ENCODE measurements around the gene APC.

Gene APC

DNA sequence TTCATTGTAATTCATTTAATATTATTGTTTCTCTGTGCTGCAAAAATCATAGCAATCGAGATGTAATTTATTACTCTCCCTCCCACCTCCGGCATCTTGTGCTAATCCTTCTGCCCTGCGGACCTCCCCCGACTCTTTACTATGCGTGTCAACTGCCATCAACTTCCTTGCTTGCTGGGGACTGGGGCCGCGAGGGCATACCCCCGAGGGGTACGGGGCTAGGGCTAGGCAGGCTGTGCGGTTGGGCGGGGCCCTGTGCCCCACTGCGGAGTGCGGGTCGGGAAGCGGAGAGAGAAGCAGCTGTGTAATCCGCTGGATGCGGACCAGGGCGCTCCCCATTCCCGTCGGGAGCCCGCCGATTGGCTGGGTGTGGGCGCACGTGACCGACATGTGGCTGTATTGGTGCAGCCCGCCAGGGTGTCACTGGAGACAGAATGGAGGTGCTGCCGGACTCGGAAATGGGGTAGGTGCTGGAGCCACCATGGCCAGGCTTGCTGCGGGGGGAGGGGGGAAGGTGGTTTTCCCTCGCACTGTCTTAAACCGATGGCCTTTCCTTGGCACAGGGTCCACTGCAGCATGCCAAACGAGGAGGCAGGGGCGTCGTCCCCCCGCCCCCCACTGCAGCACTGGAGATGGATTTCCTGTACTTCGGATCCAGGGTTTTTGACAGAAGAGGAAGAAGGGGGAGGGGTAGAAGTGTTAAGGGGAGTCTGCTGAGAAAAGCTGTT is at the start of gene APC:
Gene APC, plus strand, starts transcription at position 423 of the 728 bp plus-strand sequence. CDS start 17,006 bp downstream, outside the sequence.
- peak; percentile 51 for DNase-seq (ENCODE audit: low read depth, low spot score)

DNA sequence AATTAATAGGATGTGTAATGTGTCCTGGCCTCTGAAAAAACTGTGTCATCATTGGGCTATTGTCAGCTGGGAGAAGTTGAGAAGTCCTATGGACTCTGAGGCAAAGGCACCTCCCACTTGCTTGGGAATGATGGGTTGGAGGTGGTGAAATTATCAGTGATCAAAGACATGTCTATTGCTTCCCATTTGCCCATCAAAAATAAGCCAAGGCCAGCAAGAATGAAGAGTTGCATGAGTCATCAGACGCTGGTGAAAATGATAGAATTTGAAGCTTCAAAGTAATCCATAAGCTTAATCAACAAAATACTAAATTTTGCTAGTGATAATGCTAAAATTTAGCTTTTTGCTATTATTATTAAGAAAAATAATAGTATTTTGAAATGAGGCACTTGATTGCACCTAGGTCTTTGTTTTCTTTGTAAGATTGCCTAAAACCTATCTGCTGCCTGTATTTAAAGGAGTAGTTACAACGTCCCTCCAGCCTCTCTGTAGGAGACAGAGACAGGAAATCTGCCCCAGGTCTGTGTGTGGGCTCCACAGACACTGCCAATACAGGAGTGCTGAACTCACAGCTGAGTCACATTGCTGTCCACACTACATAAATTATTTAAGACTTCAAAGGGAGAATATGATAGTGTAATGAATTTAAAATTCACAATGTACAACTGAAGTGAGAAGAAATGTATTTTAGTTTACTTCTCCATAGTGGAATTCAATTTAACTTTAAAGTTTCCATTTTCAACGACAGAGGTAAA is 48.4 kb upstream of the APC start:
- DNase-seq (ENCODE audit: low read depth, low spot score): no peak

DNA sequence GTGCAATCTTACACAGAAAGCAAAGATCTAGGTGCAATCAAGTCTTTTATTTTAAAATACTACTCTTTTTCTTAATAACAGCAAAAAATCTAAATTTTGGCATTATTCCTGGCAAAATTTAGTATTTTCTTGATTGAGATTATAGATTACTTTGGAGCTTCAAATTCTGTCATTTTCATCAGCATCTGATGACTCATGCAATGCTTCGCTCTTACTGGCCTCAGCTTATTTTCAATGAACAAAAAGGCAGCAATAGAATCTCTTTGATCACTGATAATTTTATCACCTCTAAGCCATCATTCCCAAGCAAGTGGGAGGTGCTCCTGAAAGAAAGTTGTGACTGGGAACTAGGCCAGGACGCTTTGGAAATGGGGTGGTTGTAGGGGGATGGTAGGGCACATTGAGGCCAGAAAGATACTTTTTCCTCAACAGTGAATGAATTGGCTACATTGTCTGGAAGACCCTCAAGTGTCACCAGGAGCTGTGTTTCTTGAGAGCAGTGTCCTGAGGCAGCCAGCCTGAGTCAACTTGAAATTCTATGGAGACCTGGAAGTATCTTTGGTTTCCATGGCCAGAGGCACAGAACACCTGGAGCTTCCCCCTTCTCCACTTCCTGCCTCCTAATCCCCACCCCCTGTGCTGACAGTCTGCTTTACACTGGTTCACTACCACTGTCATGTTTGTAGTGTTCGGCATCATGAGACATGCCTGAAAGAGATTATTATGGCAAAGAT is 46.9 kb upstream of the APC start:
- DNase-seq (ENCODE audit: low read depth, low spot score): no peak

DNA sequence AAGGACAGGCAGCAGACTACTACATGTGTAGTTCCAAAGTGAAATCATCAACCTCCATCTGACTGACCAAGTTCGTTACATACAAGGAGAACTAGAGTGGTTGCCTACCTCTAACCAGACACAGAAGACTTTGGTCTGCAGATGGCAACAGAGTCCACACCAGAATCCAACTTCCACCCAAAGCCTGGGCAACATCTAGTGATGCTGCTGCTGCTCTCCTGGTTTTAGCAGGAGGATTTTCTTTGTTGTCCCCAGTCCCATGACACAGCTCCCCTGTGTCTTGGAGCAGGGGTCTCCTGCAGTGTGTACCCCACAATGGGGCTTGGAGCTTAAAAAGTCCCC is 46.4 kb upstream of the APC start:
- no peak for DNase-seq (ENCODE audit: low read depth, low spot score)

DNA sequence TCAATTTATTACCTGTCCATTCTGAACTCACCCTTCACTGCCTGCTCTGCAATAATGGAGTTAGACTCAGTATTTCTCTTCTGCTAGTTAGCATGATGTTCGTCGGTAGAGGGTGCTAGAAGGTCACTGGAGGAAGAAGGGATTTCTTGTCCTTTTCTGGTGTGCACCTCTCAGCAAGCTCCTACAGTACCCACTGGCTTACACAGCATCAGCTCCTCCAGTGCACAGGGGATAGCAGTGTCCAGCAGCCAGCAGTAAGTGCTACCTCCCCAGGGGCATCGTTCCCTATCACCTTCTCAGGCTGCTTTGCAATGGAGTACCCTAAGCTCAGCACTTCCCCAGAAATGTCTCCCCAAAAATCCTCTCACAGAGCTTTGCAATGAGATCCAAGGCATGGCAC is 45.9 kb upstream of the APC start:
- DNase-seq (ENCODE audit: low read depth, low spot score): no peak

DNA sequence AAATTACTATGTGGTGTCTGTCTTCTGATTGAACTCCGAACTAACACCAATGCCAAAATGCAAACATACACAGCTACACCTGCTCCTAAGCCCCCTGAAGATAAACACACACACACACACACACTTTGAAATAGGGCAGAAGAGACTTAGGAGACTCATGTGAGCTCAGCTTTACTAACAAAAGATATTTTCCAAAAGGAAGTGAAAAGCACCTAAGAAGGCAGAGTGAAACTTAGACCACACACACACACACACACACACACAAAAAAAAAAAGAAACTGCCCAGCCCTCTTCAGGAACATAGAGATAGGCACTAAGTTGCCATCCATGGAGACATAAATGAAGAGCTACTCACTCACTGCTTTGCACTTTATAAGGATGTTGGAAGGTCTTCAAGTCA is 45.2 kb upstream of the APC start:
- no peak for DNase-seq (ENCODE audit: low read depth, low spot score)

DNA sequence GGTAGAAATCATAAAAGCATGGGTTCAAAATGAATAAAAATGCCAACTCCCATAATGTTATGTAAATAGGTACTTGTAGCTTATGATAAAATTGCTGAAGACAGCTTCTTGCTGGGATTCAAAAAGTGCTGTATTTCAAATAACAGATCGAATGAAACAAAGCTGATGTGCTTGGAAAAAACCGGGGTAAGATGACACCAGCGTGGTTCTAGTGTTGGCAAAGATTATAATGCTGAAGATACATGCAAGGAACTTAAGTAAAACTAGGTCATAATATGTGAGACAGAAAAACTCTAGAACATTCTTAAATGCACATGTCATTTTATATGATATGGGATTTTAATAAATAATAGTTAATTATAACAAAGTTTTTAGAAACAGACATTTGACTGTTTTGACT is 44.4 kb upstream of the APC start:
- no peak for DNase-seq (ENCODE audit: low read depth, low spot score)

DNA sequence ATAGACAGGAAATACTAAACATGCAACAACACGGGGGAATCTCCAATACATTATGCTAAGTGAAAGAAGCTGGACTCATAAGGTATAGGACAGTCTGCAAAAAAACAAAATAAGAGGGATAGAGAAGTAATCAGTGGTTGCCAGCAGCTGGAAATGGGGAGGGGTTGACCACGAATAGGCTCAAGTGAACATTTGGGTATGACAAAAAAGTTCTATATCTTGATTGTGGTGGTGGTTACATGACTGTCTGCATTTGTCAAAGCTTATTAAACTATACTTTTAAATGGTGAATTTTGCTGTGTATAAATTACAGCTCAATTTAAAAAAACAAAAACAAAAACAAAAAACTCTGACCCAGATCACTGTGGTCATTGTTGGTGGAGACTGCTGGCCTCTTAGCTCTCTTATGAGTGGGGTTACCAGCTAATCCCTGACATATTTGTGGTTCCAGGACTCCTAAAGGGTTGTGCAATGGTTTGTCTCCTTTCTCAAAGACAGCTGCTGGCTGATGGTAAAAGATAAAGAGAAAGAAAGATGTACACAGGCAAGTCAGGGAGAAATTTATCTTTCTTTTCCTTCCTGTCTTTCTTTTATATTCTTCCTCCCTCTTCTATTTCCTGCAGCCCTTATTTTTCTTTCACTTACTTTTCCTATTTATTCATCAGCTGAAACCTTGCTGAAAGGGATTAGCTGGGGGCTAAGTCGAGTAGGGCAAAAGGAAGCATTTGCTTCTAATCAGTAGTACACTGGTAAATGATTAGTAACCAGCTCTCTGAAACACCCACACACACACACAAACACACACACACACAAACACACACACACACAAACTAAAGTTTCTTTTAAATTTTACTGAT is 42.6 kb upstream of the APC start:
- no peak for DNase-seq (ENCODE audit: low read depth, low spot score)

DNA sequence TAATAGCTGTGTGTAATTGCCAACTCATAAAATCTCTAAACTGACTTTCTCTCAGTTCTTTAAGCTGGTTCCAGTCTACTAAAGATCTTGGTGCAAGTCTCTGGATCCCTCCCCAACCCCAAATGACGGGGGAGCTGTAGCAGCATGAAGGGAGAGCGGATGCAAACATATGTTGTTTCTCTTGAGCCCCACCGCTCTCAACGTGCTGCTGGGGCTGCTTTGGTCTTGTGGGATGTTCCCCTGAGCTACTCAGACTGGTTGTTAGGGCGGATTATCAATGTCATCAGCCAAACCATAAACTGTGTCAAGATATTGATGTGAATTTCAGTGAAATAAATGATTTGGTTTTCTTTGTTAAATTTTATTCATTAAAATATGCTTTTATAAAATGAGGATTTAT is 40.9 kb upstream of the APC start:
- no peak for DNase-seq (ENCODE audit: low read depth, low spot score)

DNA sequence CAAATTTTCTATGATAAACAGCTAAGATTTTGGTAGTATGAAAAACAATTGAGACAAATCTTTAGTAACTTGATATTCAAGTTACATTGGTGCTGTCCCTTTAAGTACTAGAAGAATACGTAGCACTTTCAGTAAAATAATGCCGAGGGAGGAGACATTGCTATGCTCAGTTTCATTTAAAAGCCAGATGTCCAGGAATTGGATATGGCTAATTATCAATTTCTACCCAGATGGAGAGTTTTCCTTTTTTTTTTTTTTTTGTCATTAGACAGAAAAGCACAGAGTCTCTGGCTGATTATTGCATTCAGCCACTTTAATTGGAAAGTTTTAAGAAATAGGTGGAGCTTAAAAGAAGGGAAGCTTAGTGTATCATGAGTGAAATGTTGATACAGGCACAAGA is 40.4 kb upstream of the APC start:
- no peak for DNase-seq (ENCODE audit: low read depth, low spot score)

DNA sequence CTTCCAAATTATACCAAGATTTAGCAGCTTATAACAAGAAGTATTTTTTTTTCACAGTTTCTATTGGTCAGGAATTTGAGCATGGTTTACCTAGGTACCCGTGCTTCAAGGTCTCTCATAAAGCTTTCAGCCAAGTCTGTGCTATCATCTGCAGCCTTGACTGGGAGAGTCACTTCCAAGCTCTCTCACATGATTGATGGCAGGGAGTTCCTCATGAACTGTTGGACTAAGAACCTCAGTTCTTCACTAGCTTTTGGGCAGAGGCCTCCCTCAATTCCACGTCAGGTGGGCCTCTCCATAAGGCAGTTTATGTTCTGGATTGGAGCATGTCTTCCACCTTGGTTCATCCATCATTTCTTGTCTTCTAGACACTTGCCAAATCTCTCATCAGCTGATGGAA is 39.9 kb upstream of the APC start:
- no peak for DNase-seq (ENCODE audit: low read depth, low spot score)

DNA sequence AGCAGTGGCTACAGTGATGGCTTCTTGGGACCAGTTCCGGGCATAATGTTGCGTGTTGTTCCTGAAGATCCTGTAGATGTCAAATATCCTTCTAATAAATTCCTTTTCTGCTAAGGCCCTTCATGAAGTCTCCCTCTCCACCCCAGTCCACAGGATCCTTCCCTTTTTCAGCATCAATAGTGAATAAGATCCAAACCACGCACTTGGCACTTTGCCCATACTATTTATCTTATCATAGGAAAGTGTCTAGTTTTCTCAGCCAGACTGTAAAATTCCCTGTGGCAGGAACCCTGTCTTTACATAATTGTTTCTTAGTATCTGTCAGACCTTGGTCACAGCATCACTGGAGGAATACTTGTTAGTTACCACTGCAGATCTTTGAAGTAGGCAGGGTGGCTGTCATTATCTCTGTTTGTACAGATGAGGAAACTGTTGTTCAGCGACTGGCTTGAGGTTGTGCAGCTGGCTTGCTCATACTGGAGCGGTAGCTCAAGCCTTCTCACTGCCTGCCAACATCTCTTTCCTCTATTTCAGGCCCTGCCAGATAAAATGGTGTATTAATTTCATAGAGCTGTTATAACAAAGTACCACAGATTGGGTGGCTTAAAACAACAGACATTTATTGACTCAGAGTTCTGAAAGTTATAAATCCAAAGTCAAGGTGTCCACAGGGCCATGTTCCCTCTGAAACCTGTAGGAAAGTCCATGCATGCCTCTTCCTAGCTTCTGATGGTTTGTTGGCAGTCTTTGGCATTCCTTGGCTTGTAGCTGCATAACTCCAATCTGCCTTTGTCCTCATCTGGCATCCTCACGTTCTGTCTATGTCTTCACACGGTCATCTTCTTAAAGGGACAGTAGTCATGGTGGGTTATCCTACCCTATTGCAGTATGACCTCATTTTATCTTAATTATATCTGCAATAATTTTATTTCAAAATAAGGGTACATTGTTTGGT is 33.5 kb upstream of the APC start:
- DNase-seq (ENCODE audit: low read depth, low spot score): no peak

DNA sequence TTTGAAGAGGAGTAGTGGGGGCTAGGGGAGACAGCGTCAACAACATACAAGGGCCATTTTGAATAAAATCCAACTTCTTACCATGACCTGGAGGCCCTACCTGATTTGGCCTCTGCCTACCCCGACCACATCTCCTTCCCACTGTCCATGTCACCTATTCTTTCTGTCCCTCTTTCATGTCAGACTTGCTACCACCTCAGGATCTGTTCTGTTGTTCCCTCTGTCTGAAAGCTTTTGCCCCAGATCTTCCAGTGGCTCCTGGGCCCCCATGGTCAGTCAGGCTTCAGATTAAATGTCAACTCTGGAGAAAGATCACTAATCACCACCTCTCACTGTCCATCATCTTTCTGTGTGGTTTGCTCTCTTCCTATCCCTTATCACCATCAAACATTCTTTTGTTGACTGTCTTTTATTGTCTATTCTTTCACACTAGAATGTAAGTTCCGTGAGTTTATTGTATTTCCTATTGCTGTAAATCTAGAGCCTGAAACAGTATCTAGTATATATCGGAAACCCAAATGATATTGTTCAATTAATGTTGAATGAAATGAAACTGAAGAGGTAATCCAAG is 31.2 kb upstream of the APC start:
- no peak for DNase-seq (ENCODE audit: low read depth, low spot score)

DNA sequence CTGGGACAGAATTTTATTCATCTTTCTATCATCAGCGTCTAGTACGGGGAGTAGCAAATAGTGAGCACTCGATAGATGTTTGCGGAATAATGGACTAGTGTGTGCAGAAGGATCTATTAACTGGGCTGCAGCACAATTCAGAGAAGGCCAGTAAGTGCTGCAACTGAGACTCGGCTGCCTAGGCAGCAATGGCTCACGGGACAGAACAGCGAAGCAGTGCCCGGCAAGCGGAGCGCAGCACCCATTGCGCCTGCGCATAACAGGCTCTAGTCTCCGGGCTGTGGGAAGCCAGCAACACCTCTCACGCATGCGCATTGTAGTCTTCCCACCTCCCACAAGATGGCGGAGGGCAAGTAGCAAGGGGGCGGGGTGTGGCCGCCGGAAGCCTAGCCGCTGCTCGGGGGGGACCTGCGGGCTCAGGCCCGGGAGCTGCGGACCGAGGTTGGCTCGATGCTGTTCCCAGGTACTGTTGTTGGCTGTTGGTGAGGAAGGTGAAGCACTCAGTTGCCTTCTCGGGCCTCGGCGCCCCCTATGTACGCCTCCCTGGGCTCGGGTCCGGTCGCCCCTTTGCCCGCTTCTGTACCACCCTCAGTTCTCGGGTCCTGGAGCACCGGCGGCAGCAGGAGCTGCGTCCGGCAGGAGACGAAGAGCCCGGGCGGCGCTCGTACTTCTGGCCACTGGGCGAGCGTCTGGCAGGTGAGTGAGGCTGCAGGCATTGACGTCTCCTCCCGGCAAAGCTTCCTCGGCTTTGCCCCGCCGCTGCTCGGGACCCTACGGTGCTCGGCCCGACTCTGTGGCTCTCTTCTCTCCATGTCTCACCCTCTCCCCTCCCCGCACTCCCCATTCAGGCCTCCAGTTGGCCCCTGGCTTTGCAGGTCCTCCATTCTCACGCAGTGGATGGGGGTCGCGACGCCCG is 30.2 kb upstream of the APC start:
- DNase-seq (ENCODE audit: low read depth, low spot score): peak; percentile 92

DNA sequence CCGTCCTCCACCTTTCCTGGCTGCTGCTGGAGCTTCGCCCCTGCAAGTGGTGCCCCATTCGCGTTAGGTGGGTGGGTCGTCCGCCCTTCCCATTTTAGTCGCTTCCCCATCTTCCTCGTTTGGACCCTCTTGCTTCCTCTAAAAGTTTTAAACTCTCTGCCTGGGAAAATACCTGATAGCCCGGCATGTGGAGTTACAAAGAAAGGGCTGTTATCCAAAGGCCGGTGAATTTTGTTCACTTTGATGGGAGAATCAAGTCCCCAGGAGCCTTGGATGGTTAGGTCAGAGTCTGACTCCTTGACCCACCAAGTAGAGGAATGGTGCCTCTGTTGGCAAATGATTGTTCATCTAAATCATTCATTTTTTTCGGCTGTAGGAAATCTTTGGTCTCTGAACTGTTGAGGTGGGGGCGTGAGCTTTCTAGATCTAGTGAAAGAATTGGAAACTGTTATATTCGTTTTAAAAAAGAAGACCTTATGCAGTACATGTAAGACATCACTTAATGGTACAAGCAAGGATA is 29.5 kb upstream of the APC start:
- DNase-seq (ENCODE audit: low read depth, low spot score): no peak

DNA sequence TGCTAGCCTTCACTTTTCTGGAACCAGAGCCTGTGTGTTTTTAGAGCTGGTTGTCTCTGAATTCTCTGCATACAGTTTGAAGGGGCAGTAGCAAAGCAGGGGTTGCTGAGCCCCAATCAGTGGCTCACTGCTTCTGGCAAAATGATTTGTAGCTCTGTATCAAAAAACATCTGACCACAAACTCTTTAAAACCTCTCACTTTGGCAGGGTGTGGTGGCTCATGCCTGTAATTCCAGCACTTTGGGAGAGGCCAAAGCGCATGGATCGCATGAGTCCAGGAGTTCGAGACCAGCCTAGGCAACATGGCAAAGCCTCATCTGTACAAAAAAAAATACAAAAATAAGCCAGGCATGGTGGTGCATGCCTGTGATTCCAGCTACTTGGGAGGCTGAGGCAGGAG is 28.3 kb upstream of the APC start:
- DNase-seq (ENCODE audit: low read depth, low spot score): no peak

DNA sequence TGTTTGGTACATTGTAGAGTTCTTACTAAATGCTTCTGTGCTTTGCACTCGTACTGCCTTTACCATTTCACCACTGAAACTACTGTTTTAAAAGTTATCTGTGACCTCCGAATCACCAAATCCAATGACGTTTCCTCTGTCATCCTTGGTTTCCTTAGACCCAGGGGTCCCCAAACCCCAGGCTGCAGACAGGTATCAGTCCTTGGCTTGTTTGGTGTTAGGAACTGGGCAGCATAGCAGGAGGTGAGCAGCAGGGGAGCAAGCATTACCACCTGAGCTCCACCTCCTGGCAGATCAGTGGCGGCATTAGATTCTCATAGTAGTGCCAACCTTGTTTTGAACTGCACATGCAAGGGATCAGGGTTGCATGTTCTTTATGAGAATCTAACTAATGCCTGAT is 26.8 kb upstream of the APC start:
- DNase-seq (ENCODE audit: low read depth, low spot score): no peak

DNA sequence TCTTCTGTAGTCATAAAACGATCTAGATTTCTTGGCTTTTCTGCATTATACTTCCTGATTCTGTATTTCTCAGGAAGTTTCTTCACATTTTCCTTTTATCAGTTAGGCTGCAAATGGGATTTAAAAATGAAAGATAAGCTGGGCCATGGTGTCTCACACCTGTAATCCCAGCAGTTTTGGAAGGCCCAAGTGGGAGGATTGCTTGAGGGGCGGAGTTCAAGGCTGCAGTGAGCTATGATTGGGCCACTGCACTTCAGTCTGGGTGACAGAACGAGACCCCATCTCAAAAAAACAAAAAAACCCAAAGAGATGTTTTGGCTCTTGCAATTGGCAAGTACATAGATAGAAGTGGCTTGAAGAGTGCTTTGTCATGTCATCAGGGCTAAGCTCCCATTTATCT is 26.2 kb upstream of the APC start:
- DNase-seq (ENCODE audit: low read depth, low spot score): no peak

DNA sequence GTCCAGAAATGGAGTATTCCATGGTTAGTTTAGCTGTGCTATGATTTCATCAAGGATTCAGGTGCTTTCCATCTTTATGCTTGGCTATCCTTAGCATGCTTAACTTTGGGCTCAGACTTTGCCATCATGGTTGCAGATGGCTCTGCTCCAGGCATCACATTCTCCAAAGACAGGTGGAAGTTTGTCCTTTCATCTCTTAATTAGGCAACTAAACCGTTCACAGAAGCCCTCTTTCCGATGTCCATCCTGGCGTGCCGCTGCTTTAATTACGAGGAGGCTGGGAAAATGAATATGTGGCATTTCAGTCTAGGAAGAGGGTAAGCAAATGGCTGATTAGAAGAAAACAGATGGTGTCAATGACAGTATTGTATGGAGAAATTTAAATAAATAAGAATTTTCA is 24.5 kb upstream of the APC start:
- no peak for DNase-seq (ENCODE audit: low read depth, low spot score)
